ENCODE data around the gene TBX3. TPM values are rescaled to one million over a fixed set of nuclear protein-coding genes. Genes with fewer than 3 reads are reported as not detected.
A peak's percentile ranks its signal among the peaks of the same experiment; 100 is the strongest.

TBX3 gene
- total RNA-seq, 2 donors from 2014 or later: 0.81 to 3.5 TPM

DNA sequence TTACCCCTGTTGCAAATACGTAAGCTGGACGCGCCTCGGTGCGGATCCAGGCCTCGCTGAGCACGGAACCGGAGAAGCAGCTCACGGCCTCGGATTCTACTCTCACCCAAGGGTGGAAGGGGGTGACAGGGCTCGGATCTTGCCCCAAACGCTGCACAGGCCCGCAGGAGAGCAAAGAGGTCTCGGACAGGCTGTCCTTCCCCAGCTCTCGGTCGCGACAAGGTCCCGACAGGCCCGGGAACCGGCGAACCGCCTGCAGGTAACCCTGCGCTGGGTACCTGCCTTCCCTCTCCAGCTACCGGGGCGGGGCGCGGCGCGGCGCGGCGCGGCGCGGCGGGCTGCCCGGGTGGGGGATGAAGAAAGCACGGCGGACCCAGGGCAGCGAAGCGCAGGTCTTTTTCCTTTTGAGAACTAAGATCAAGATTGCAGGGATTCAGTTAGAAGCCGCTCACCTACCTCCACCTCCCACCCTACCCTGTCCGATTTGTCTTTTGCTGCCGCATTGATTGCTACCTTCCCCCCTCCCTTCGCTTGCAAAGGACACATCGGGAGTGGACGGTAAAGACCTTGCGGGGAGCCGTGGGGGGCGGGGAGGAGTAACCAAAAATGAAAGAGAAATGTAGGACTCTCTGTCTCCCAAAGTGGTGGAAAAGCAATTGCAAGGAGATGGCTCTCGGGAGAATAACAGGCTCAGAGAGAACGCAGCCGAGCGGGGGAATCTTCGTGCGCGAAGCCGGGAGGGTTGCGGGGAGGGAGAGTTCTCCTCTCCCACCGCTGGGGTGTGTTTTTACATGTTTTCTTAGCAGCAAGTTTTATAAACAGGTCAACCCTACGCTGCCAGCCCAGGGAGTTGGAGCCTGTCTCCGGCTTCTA is 8.4 kb upstream of the TBX3 start:
- Histone ChIP-seq H3K4me3 (peak overlapping the region; percentile 56), H3K27me3 (replicated peaks; ENCODE audit: insufficient read depth) (peaks cover 33% of the 10 kb centered on the region), H3K9me3 (no peaks in the 10 kb centered on the region), H3K27ac (no peak overlapping the region), H3K4me1 (ENCODE audit: control insufficient read depth in 1 of 2, low read depth in 2 of 2) (peaks cover 0 to 12% of the 10 kb centered on the region in 2 donors), H3K36me3 (no peaks in the 10 kb centered on the region)
- DNase-seq (ENCODE audit: low spot score): no peak
- TF ChIP-seq, protein P1, sequence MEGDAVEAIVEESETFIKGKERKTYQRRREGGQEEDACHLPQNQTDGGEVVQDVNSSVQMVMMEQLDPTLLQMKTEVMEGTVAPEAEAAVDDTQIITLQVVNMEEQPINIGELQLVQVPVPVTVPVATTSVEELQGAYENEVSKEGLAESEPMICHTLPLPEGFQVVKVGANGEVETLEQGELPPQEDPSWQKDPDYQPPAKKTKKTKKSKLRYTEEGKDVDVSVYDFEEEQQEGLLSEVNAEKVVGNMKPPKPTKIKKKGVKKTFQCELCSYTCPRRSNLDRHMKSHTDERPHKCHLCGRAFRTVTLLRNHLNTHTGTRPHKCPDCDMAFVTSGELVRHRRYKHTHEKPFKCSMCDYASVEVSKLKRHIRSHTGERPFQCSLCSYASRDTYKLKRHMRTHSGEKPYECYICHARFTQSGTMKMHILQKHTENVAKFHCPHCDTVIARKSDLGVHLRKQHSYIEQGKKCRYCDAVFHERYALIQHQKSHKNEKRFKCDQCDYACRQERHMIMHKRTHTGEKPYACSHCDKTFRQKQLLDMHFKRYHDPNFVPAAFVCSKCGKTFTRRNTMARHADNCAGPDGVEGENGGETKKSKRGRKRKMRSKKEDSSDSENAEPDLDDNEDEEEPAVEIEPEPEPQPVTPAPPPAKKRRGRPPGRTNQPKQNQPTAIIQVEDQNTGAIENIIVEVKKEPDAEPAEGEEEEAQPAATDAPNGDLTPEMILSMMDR (IDR thresholded peaks at IDR 0.05): no peak
- ATAC-seq (ENCODE audit: insufficient number of reproducible peaks, low FRiP score, low read depth): no peak

- peaks cover 0 to 12% of the 10 kb centered on the region in 2 donors for H3K4me1 ChIP-seq (ENCODE audit: control insufficient read depth in 1 of 2, low read depth in 2 of 2)
- TF ChIP-seq, protein P1 (IDR thresholded peaks at IDR 0.05): no peak
- H3K4me3 ChIP-seq: no peak overlapping the region
- no peaks in the 10 kb centered on the region for H3K36me3 ChIP-seq
- no peaks in the 10 kb centered on the region for H3K9me3 ChIP-seq
- ATAC-seq (ENCODE audit: insufficient number of reproducible peaks, low FRiP score, low read depth) (no peak), DNase-seq (ENCODE audit: low spot score) (no peak)
- H3K27me3 ChIP-seq (replicated peaks; ENCODE audit: insufficient read depth): peaks cover 34% of the 10 kb centered on the region
- H3K27ac ChIP-seq: no peak overlapping the region
These were observed 7.8 kb upstream of the TBX3 start for GRCh38 chr12:114691763-114692185.

GRCh38 chr12:114691196-114691595 is 7.2 kb upstream of the TBX3 start:
- Histone ChIP-seq H3K27ac (no peak overlapping the region), H3K9me3 (no peaks in the 10 kb centered on the region), H3K36me3 (no peaks in the 10 kb centered on the region), H3K4me1 (ENCODE audit: control insufficient read depth in 1 of 2, low read depth in 2 of 2) (peaks cover 0 to 12% of the 10 kb centered on the region in 2 donors), H3K27me3 (replicated peaks; ENCODE audit: insufficient read depth) (peaks cover 40% of the 10 kb centered on the region), H3K4me3 (no peak overlapping the region)
- ATAC-seq (ENCODE audit: insufficient number of reproducible peaks, low FRiP score, low read depth) (no peak), DNase-seq (ENCODE audit: low spot score) (no peak)
- TF ChIP-seq, protein P1 (IDR thresholded peaks at IDR 0.05): no peak

DNA sequence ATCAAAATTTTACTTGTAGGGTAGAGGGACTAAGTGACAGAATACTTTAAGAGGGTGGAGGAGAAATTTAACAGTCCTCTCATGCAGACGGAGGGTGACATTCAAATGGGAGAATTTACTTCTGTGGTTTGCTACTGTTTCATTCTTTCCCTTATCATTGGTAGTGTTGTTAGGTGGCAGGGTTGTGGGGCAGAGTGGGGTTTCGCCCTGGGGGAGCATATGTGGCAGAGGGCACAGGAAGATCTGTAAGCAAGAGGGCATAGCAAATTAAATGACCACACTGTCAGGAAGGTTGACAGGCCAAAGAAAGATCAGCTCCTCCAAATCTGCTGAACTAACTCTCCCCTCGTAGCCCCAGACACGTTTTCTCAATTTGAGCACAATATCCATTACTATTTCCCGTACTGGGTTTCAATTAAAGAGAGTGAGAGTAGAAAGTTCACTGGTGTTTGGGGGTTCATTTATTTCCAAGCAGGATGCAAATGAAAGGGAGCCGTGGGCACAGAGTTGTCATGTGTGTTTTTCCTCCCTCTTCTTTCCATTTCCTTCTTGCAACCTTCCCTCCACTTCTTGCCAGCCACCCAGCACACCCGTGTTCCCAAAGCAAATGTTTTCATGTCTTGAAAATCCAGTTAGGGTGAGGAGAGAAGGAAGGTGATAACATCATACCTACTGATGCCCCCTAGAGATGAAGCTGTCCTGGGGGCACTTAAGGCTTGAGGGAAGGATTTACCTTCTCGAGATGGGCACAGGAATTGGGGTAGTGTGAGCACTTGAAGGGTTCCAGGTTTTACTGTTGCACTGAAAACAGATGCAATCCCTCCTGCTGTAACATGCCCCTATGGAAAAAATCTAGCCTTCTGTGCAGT is 6.5 kb upstream of the TBX3 start:
- ATAC-seq (ENCODE audit: insufficient number of reproducible peaks, low FRiP score, low read depth) (no peak), DNase-seq (ENCODE audit: low spot score) (no peak)
- Histone ChIP-seq H3K36me3 (no peaks in the 10 kb centered on the region), H3K4me3 (no peak overlapping the region), H3K4me1 (ENCODE audit: control insufficient read depth in 1 of 2, low read depth in 2 of 2) (peaks cover 0 to 15% of the 10 kb centered on the region in 2 donors), H3K9me3 (no peaks in the 10 kb centered on the region), H3K27me3 (replicated peaks; ENCODE audit: insufficient read depth) (peaks cover 34% of the 10 kb centered on the region), H3K27ac (no peak overlapping the region)
- TF ChIP-seq, protein P1 (IDR thresholded peaks at IDR 0.05): no peak

Data from thoracic aorta (tissue), 2 donors.